ENCODE results near the gene TENM4.

- TF ChIP-seq, protein P1, sequence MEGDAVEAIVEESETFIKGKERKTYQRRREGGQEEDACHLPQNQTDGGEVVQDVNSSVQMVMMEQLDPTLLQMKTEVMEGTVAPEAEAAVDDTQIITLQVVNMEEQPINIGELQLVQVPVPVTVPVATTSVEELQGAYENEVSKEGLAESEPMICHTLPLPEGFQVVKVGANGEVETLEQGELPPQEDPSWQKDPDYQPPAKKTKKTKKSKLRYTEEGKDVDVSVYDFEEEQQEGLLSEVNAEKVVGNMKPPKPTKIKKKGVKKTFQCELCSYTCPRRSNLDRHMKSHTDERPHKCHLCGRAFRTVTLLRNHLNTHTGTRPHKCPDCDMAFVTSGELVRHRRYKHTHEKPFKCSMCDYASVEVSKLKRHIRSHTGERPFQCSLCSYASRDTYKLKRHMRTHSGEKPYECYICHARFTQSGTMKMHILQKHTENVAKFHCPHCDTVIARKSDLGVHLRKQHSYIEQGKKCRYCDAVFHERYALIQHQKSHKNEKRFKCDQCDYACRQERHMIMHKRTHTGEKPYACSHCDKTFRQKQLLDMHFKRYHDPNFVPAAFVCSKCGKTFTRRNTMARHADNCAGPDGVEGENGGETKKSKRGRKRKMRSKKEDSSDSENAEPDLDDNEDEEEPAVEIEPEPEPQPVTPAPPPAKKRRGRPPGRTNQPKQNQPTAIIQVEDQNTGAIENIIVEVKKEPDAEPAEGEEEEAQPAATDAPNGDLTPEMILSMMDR (IDR thresholded peaks at IDR 0.05): no peak
- TF ChIP-seq POLR2A (IDR thresholded peaks at IDR 0.05) (no peak), POLR2AphosphoS5 (IDR thresholded peaks at IDR 0.05) (no peak)
Observed at GRCh38 chr11:79314906-79315689, 125.7 kb downstream of the TENM4 start.
